Natural killer cell (primary cell): ENCODE data around the gene ARHGAP6. TPM values are rescaled to one million over a fixed set of nuclear protein-coding genes. Genes with fewer than 3 reads are reported as not detected.

Experiments
- ATAC-seq, 3 donors: fragments of 150-1000 bp in 2 of 3; fragments of 200-7000 bp in 1 of 3; cut with Tn5 transposase; 1 replicate in 1 of 3; 2 replicates in 2 of 3; pipeline ENCODE4 v1.10.0; 2021; ENCODE audit warnings: mild to moderate bottlenecking in 2 of 3, moderate library complexity in 2 of 3
- DNase-seq, 2 donors: peaks; one replicate each; pipeline versions ENCODE4 v3.0.0 to v3.0.0-alpha.2; 2013 to 2021; ENCODE audit warnings: mixed read lengths in 1 of 2
- H3K27ac ChIP-seq: one replicate; pipeline ENCODE4 v1.5.1; 2013; ENCODE audit warnings: mild to moderate bottlenecking, low read length
- H3K27me3 ChIP-seq: one replicate; pipeline ENCODE4 v1.6.1; 2013; ENCODE audit warnings: low read length; ENCODE audit not compliant: control insufficient read depth, insufficient read depth
- H3K36me3 ChIP-seq: one replicate; pipeline ENCODE4 v1.6.1; 2013; ENCODE audit warnings: low read length; ENCODE audit not compliant: control insufficient read depth, insufficient read depth
- H3K4me1 ChIP-seq: one replicate; pipeline ENCODE4 v1.6.1; 2013; ENCODE audit warnings: low read length; ENCODE audit not compliant: control insufficient read depth, insufficient read depth
- H3K4me3 ChIP-seq: one replicate; pipeline ENCODE4 v1.5.1; 2013; ENCODE audit warnings: low read length
- H3K9me3 ChIP-seq: one replicate; pipeline ENCODE4 v1.6.1; 2013; ENCODE audit warnings: low read length; ENCODE audit not compliant: control insufficient read depth, insufficient read depth
- H3K27ac Mint-ChIP-seq, 2 donors: one replicate each; pipeline ENCODE4 v1.8.0; 2022; ENCODE audit warnings: mild to moderate bottlenecking in 2 of 2, mixed read lengths in 2 of 2, moderate library complexity in 1 of 2
- H3K27me3 Mint-ChIP-seq, 2 donors: one replicate each; pipeline ENCODE4 v1.8.0; 2022; ENCODE audit warnings: low read depth in 2 of 2, mixed read lengths in 2 of 2
- H3K36me3 Mint-ChIP-seq: one replicate; pipeline ENCODE4 v1.8.0; 2022; ENCODE audit warnings: mixed read lengths
- H3K4me1 Mint-ChIP-seq, 2 donors: one replicate each; pipeline ENCODE4 v1.8.0; 2022; ENCODE audit warnings: mixed read lengths in 2 of 2
- H3K4me3 Mint-ChIP-seq: one replicate; pipeline ENCODE4 v1.8.0; 2022; ENCODE audit warnings: mild to moderate bottlenecking, moderate library complexity, mixed read lengths
- H3K9me3 Mint-ChIP-seq, 2 donors: one replicate each; pipeline ENCODE4 v1.8.0; 2022; ENCODE audit warnings: mixed read lengths in 2 of 2
- WGBS: methylation state at CpG from one replicate; pipeline ENCODE4 v1.1.7; 2013; ENCODE audit warnings: missing lambda C conversion rate; ENCODE audit not compliant: insufficient coverage; 5-methylcytosine and 5-hydroxymethylcytosine counted together
- intact Hi-C: fragments of 100-400 bp; cut with micrococcal nuclease; formaldehyde crosslinking; loops from one replicate; pipeline ENCODE4 v1.14.2; 2022
- total RNA-seq, 4 donors: library from RNA; stranded (reverse); fragments of 120-200 nt in 1 of 4; gene quantifications; one replicate each; pipeline versions ENCODE4 v1.2.3 to v1.2.4, GENCODE V29; 2013 to 2022
- TF ChIP-seq, protein P1 (sequence below): fragments of 200-600 bp; IDR thresholded peaks from one replicate; pipeline ENCODE4 v1.8.0; 2022; ENCODE audit warnings: antibody characterized with exemption

ARHGAP6 gene
- total RNA-seq, 3 donors from 2014 or later (not counting 1 experiment from before 2014, with no cell fraction given) = 0.32 to 1.9 (median 1.8) TPM

DNA sequence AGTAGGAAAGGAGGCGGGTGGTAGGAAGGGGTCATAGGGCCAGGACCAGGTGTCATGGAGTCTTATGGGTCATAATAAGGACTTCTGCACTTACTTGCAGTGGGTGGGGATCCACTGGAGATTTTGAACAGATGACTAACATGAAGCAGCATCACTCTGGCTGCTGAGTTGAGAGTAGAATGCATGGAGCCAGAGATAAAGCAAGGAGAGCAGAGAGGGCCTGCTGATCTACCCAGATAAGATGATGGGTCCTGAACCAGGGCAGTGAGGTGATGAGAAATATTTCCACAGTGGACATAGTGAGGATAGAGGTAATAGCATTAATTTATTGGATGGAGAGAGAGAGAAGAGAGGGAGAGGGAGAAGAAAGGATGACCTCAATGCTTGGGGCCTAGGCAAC is 506.6 kb downstream of the ARHGAP6 start:
- intact Hi-C loops = no loop called here
- no peaks in the 10 kb centered on the region for H3K4me1 Mint-ChIP-seq
- ATAC-seq (no peak), DNase-seq (no peak)
- no peaks in the 10 kb centered on the region for H3K36me3 Mint-ChIP-seq
- Histone ChIP-seq H3K36me3 (no peaks in the 10 kb centered on the region), H3K4me1 (no peaks in the 10 kb centered on the region), H3K27ac (no peak overlapping the region), H3K9me3 (no peaks in the 10 kb centered on the region), H3K4me3 (no peak overlapping the region), H3K27me3 (no peaks in the 10 kb centered on the region)
- H3K9me3 Mint-ChIP-seq = no peaks in the 10 kb centered on the region
- WGBS = 86% methylated on average over 1 of the region's 1 CpG
- no peak overlapping the region for H3K4me3 Mint-ChIP-seq
- TF ChIP-seq, protein P1, sequence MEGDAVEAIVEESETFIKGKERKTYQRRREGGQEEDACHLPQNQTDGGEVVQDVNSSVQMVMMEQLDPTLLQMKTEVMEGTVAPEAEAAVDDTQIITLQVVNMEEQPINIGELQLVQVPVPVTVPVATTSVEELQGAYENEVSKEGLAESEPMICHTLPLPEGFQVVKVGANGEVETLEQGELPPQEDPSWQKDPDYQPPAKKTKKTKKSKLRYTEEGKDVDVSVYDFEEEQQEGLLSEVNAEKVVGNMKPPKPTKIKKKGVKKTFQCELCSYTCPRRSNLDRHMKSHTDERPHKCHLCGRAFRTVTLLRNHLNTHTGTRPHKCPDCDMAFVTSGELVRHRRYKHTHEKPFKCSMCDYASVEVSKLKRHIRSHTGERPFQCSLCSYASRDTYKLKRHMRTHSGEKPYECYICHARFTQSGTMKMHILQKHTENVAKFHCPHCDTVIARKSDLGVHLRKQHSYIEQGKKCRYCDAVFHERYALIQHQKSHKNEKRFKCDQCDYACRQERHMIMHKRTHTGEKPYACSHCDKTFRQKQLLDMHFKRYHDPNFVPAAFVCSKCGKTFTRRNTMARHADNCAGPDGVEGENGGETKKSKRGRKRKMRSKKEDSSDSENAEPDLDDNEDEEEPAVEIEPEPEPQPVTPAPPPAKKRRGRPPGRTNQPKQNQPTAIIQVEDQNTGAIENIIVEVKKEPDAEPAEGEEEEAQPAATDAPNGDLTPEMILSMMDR = no peak
- no peaks in the 10 kb centered on the region for H3K27me3 Mint-ChIP-seq
- no peak overlapping the region for H3K27ac Mint-ChIP-seq

DNA sequence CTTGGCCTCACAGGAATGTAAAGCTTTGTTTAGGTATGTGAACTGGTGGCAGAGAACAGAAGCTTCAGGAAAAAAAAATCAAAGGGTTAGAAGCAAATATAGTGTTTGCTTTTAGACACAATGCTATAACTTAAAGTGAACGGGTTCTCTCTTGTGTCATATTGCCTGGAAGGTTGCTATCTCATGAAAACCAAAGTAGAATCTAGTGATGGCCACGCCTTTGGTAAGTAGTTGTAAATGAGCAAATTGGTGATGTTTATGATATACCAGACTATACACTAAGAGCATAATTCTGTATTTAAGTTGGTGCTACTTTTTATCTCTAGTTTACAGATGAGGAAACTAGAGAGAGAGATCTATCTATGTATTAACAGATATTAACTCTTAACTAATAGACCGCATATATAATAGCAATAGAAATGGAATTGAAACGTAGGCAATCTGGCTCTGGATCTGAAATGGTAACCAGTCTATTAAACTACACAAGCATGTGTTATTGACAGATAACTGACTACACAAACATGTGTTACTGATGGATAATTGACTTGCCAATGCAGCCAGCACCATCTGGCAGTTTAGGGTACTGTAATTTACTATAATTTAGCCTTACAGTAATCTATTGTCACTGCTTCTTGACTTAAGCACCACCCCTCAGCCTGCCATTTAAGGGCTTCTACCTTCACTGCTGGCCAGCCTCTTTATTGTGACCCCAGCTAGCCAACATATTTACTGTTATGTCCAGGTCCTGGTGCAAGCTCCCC is 513.7 kb downstream of the ARHGAP6 start:
- Histone ChIP-seq H3K4me3 (no peak overlapping the region), H3K36me3 (no peaks in the 10 kb centered on the region), H3K27ac (no peak overlapping the region), H3K27me3 (no peaks in the 10 kb centered on the region), H3K9me3 (no peaks in the 10 kb centered on the region), H3K4me1 (no peaks in the 10 kb centered on the region)
- Mint-ChIP-seq H3K4me3 (no peak overlapping the region), H3K4me1 (no peaks in the 10 kb centered on the region), H3K9me3 (no peaks in the 10 kb centered on the region), H3K27me3 (no peaks in the 10 kb centered on the region), H3K36me3 (no peaks in the 10 kb centered on the region), H3K27ac (no peak overlapping the region)
- no peak for DNase-seq
- ATAC-seq = no peak
- intact Hi-C loops = no loop called here
- 88% methylated on average over 1 of the region's 4 CpGs for WGBS
- TF ChIP-seq, protein P1 = no peak

DNA sequence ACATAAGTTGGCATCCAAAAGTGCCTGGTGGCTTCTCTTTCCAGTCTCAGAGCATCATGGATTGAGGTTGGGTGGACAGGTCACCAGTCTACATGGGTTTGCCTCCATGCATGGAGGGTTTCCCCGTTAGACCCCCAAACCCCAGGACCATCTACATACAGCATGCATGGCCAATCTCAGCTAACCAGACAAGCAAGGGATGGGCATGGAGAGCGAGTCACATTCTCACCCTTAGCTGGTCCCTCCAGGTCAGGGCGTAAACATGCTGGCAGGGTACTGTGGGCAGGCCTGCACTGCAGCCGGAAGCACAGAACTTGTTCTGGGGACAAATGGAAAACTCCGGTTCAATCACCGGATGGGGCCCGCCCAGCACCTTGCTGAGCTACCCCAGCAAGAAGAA is 517.3 kb downstream of the ARHGAP6 start:
- H3K4me1 Mint-ChIP-seq = peaks cover 0 to 9% of the 10 kb centered on the region in 2 donors
- Histone ChIP-seq H3K36me3 (no peaks in the 10 kb centered on the region), H3K4me1 (no peaks in the 10 kb centered on the region), H3K27ac (no peak overlapping the region), H3K9me3 (no peaks in the 10 kb centered on the region), H3K4me3 (no peak overlapping the region), H3K27me3 (no peaks in the 10 kb centered on the region)
- no peak for DNase-seq
- no peak for ATAC-seq
- 94% methylated on average over 7 of the region's 7 CpGs for WGBS
- H3K4me3 Mint-ChIP-seq = no peak overlapping the region
- H3K27me3 Mint-ChIP-seq = peaks cover 0 to 27% of the 10 kb centered on the region in 2 donors
- TF ChIP-seq, protein P1 = no peak
- intact Hi-C loops = no loop called here
- no peaks in the 10 kb centered on the region for H3K9me3 Mint-ChIP-seq
- H3K36me3 Mint-ChIP-seq = no peaks in the 10 kb centered on the region
- H3K27ac Mint-ChIP-seq = no peak overlapping the region

DNA sequence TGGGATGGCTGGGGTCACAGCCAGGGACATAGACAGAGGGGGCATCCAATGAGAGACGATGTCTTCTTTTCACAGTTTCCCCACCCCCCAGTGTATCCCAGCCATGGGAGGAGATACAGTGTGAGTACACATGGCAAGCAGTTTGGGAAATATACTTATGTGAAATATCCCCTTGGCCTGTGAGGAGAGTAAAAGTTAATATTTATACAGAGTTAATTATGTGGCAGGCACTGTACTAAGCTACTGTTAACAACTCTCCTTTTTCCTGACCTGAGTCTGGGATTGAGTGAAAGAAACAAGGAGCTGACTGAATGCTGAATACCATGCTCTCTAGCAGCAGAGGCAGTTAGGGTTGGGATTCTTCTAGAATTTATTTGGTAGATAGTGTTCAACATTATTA is 519.3 kb downstream of the ARHGAP6 start:
- no peak overlapping the region for H3K27ac Mint-ChIP-seq
- no peaks in the 10 kb centered on the region for H3K36me3 Mint-ChIP-seq
- no peaks in the 10 kb centered on the region for H3K9me3 Mint-ChIP-seq
- Histone ChIP-seq H3K4me3 (no peak overlapping the region), H3K9me3 (no peaks in the 10 kb centered on the region), H3K4me1 (no peaks in the 10 kb centered on the region), H3K27ac (no peak overlapping the region), H3K27me3 (no peaks in the 10 kb centered on the region), H3K36me3 (no peaks in the 10 kb centered on the region)
- TF ChIP-seq, protein P1 = no peak
- WGBS = no CpG with 5 or more reads among the region's 1 CpG
- peaks cover 0 to 9% of the 10 kb centered on the region in 2 donors for H3K4me1 Mint-ChIP-seq
- H3K4me3 Mint-ChIP-seq = no peak overlapping the region
- ATAC-seq = no peak
- no peak for DNase-seq
- peaks cover 0 to 27% of the 10 kb centered on the region in 2 donors for H3K27me3 Mint-ChIP-seq
- intact Hi-C loops = no loop called here
